ENCODE data around the gene MAPK1. TPM values are rescaled to one million over a fixed set of nuclear protein-coding genes. Genes with fewer than 3 reads are reported as not detected.
"Not testable (repeated sequence)": the region's sequence is repeated elsewhere in the genome, so short reads cannot be mapped to it uniquely, and the experiment has no call there.

MAPK1 gene
- total RNA-seq, 3 donors from 2014 or later, result 126 to 131 (median 127) TPM

DNA sequence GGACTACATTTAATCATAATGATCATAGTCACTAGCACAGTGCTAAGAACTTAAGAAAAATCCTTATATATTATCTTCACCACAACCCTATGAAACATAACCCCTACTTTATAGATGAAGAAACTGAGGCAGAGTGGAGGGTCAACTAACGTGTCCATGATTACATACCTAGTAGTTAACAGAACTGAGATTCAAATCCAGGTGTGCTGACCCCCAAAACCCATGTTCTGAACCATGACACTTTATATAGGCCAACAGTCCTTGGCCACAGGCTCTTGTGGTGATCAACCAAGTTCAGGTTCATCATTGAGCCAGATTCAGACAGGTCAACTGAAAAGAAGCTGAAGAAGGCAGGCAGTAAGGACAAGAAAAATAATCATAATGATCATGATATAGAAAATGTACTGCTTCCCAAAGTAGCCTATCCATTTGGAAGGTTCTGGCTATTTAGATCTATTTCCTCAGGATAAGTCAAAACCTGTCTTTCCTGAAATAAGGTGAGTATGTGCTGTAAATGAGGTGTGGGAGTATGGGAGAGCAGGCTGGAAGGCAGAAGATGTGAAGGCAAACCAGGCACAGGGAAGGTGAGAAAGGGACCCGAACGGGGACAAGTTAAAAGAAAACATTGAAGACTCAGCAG, 39.7 kb downstream of the MAPK1 start:
- H3K36me3 ChIP-seq (ENCODE audit: low read depth), result no peaks in the 10 kb centered on the region
- DNase-seq (no peak), ATAC-seq (no peak)
- H3K4me1 ChIP-seq (ENCODE audit: low read depth), result peaks cover 4% of the 10 kb centered on the region
- TF ChIP-seq, protein P1, sequence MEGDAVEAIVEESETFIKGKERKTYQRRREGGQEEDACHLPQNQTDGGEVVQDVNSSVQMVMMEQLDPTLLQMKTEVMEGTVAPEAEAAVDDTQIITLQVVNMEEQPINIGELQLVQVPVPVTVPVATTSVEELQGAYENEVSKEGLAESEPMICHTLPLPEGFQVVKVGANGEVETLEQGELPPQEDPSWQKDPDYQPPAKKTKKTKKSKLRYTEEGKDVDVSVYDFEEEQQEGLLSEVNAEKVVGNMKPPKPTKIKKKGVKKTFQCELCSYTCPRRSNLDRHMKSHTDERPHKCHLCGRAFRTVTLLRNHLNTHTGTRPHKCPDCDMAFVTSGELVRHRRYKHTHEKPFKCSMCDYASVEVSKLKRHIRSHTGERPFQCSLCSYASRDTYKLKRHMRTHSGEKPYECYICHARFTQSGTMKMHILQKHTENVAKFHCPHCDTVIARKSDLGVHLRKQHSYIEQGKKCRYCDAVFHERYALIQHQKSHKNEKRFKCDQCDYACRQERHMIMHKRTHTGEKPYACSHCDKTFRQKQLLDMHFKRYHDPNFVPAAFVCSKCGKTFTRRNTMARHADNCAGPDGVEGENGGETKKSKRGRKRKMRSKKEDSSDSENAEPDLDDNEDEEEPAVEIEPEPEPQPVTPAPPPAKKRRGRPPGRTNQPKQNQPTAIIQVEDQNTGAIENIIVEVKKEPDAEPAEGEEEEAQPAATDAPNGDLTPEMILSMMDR (IDR thresholded peaks at IDR 0.05), result no peak
- no peak overlapping the region for H3K4me3 ChIP-seq
- H3K9me3 ChIP-seq, result no peaks in the 10 kb centered on the region
- intact Hi-C loops (cut with DNase I, micrococcal nuclease), result no loop called here

DNA sequence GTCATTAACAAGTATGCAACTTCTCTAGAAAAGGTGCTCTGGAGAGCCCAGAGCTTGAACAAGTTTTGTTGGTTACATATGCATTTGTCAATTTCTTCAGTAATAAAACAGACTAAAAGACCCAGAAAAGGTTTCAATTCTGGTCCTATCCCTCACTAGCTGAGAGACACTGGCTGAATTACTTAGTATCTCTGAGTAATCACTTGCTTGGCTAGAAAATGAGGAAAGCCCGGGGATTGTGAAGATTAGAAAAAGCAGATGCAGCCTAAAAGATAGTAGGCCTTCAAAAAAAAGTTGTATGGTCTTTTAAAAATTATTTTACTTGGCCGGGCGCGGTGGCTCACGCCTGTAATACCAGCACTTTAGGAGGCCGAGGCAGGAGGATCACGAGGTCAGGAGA, 41.2 kb downstream of the MAPK1 start:
- no peak for DNase-seq
- H3K4me1 ChIP-seq (ENCODE audit: low read depth), result no peaks in the 10 kb centered on the region
- no peak for ATAC-seq
- H3K9me3 ChIP-seq, result no peaks in the 10 kb centered on the region
- H3K36me3 ChIP-seq (ENCODE audit: low read depth), result no peaks in the 10 kb centered on the region
- intact Hi-C loops (cut with DNase I, micrococcal nuclease), result no loop called here
- no peak overlapping the region for H3K4me3 ChIP-seq
- TF ChIP-seq, protein P1 (IDR thresholded peaks at IDR 0.05), result no peak

DNA sequence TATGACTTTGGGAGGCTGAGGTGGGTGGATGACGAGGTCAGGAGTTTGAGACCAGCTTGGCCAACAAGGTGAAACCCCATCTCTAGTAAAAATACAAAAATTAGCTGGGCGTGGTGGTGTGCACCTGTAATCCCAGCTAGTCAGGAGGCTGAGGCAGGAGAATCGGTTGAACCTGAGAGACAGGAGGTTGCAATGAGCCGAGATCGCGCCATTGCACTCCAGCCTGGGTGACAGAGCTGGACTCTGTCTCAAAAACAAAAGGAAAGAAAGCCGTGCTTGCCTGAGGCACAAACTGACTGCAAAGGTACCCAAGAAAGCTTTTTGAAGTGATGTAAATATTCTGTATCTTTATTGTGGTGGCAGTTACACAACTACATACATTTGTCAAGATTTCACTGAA, 42.5 kb downstream of the MAPK1 start:
- H3K9me3 ChIP-seq; H3K4me3 ChIP-seq; ATAC-seq; DNase-seq; H3K4me1 ChIP-seq (ENCODE audit: low read depth); intact Hi-C loops (cut with DNase I, micrococcal nuclease); H3K36me3 ChIP-seq (ENCODE audit: low read depth): not testable (repeated sequence)

DNA sequence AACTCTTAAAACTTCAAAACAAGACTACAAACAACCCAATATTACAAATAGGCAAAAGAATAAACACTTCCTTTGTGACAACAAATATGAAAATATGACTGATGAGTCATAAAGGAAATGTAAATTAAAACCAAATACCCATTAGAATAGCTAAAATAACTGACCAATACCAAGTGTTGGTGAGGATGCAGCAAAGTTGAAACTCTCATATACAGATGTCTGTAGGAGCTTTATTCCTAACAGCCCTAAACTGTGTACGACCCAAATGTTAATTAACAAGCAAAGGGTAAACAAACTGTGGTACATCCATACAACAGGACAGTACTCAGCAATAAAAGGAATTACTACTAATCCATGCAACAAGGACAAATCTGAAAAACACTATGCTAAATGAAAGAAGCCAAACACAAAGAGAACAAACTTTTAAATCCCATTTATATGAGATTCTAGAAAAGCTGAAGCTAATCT, 43.0 kb downstream of the MAPK1 start:
- Histone ChIP-seq H3K36me3 (ENCODE audit: low read depth) (no peaks in the 10 kb centered on the region), H3K4me1 (ENCODE audit: low read depth) (no peaks in the 10 kb centered on the region), H3K9me3 (no peaks in the 10 kb centered on the region), H3K4me3 (no peak overlapping the region)
- no peak for DNase-seq
- TF ChIP-seq, protein P1 (IDR thresholded peaks at IDR 0.05), result no peak
- intact Hi-C loops (cut with DNase I, micrococcal nuclease), result no loop called here
- no peak for ATAC-seq

DNA sequence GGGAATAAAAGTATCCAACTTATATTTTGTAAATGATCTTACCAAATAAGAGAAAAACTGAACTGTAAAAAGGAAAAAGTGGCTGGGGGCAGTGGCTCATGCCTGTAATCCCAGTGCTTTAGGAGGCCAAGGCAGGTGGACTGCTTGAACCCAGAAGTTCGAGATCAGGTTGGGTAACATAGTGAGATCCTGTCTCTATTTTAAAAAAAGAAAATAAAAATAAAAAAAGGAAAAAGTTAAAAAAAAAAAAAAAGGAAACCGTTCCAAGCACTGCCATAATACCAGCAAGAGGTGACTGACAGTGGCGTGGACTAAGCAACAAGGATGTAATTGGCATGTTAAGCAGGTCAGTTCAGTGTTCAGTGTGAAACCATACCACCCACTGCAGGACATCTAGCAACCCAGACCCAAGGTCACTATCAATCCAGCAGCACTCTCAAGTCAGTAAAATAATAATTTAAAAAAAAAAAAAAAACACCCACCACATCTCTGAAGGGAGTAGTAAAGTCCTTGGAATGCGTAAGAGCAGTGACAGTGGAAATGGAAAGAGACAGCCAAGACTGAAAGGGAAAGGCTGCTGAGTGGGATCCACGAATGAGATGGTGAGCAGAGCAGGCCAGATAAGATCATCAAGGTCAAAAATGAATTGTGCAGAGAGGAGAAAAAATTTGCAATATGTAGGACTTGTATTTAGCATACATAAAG, 43.6 kb downstream of the MAPK1 start:
- no peaks in the 10 kb centered on the region for H3K36me3 ChIP-seq (ENCODE audit: low read depth)
- no peak overlapping the region for H3K4me3 ChIP-seq
- DNase-seq (no peak), ATAC-seq (no peak)
- no peaks in the 10 kb centered on the region for H3K9me3 ChIP-seq
- TF ChIP-seq, protein P1 (IDR thresholded peaks at IDR 0.05), result no peak
- intact Hi-C loops (cut with DNase I, micrococcal nuclease), result no loop called here
- no peaks in the 10 kb centered on the region for H3K4me1 ChIP-seq (ENCODE audit: low read depth)

DNA sequence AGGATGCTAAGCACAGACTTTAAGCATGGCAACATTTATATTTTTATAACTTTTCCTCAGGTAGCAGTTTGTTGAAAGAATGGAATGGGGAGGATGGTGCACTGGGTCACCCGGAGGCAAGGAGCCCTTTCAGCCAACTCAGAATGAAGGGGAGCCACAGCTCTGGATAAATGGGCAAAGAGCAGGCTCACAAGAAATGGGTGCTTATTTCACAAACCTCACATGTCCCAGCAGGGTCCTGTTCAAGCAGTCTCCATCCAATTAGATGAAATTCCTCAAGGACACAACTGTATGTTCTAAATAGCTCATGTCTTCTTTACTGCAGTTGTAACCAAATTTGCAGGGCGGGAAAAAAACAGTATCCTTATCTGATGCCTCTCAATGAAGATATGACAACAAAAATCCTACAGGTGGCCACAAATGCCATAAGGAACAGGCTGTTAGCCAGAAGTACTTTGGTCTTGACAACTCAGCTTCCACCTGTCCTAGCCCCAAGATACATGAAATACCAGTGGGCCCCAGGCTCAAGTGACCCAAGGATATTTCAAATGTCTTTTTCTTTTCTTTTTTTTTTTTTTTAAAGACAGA, 48.2 kb downstream of the MAPK1 start:
- intact Hi-C loops (cut with DNase I, micrococcal nuclease), result no loop called here
- ATAC-seq, result no peak

More for the DNA sequence above, 48.2 kb downstream of the MAPK1 start:
- Histone ChIP-seq H3K4me3 (no peak overlapping the region), H3K36me3 (ENCODE audit: low read depth) (no peaks in the 10 kb centered on the region), H3K4me1 (ENCODE audit: low read depth) (peaks cover 21% of the 10 kb centered on the region), H3K9me3 (no peaks in the 10 kb centered on the region)
- no peak for DNase-seq
- TF ChIP-seq, protein P1 (IDR thresholded peaks at IDR 0.05), result no peak
